Measurements from ENCODE around the gene ST3GAL2.
"Not testable (repeated sequence)": the region's sequence is repeated elsewhere in the genome, so short reads cannot be mapped to it uniquely, and the experiment has no call there.

Gene ST3GAL2

DNA sequence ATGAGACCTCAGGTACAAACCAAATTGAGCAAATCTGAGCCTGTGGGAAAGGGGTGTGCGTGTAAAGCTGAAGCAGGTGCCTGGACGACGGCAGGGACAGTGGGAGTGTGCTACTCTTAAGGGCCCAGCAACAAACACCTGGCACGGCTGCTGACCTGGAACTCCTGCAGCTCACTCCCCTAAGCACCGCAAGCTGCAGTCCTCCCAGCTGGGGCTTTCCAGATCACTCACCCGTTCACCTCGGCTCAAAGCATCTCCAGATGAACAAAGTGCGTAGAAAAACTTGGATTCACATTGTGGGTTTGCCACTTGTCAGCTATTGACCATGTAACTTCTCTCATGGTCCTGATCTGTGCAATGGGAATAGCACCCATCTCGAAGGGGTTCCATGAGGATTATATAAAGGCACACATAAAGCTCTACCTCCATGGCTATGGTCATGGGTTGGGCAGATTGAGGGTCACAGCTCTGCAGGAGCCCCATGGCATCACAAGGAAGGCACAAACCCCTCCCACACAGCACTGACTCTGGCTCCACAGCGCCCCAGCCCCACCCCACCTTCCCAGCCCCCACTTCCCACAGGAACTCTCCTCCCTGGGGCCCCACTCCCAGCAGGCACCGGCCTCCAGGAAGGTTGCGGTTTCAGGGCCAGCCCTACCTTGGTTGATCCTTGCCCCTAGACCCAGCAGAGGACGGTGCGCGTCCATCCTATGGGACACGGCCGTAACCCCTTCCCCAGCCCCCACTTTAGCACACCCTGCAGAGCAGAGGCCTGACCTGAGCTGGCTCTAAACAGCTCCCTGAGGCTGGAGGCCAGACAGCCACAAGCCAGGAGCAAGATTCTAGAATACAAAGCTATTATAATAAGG, 21.9 kb downstream of the ST3GAL2 start:
- no peak for DNase-seq

DNA sequence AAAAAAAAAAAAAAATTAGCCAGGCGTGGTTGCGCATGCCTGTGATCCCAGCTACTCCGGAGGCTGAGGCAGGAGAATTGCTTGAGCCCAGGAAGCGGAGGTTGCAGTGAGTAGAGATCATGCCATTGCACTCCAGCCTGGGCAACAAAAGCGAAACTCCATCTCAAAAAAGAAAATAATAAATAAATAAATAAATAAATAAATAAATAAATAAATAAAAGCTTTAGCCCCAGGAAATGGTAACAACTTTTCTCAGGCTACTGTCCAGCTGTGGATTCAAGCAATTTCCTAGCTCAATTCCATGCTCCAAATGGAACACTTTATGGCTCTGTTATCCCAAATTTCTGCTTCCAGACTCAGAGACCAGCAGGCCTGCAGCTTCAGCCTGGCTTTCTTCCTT, 25.3 kb downstream of the ST3GAL2 start:
- not testable (repeated sequence) for DNase-seq

DNA sequence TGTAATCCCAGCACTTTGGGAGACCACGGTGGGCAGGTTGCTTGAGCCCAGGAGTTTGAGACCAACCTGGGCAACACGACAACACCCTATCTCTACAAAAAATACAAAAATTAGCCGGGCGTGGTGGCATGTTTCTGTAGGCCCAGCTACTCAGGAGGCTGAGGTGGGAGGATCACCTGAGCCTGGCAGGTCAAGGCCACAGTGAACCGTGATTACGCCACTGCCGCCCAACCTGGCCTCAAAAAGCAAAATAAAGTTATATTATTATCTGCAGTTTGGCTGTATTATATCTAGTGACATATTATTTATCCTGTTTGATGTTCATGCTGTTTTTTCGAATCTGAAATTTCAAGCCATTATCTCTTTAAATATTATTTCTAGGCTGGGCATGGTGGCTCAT, 26.5 kb downstream of the ST3GAL2 start:
- DNase-seq = no peak

DNA sequence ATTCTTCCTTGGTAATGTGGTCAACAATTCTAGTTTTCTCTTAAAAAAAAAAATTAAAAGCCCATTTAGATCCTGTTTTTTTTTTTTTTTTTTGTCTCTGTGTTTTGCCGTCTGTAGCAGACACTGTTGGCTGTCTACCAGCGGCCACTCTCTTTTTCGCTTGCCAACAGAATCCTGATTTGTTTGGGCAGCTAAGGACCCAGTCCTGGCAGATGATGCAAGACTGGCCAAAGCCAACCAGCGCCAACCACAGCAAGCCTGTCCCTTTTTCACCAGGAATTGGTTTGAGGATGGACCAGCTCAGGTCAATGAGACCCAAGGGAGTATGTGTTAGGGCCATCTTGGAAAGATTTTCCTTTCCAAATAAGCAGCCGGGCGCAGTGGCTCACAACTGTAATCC, 28.2 kb downstream of the ST3GAL2 start:
- no peak for DNase-seq

DNA sequence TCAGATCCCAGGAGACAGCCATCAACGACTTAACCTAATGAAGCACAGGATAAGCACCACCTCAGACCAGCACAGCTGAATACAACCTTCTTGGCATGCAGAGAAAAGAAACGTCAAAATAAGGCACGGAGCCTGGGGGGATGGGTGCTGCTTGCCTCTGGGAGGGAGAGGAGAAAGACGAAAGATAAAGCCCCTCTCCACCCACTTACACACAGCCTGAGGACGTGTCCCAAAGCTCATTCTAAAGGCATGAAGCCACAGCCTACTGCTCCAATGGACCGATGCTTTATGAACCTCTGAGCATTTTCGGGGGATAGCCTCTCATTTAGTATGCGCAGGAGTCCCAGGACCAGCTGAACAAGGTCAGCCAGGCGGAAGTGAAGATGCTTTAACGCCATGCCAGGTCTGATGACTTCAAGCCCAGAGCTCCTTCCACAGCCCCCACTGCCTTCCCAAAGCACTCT, 31.1 kb downstream of the ST3GAL2 start:
- no peak for DNase-seq

DNA sequence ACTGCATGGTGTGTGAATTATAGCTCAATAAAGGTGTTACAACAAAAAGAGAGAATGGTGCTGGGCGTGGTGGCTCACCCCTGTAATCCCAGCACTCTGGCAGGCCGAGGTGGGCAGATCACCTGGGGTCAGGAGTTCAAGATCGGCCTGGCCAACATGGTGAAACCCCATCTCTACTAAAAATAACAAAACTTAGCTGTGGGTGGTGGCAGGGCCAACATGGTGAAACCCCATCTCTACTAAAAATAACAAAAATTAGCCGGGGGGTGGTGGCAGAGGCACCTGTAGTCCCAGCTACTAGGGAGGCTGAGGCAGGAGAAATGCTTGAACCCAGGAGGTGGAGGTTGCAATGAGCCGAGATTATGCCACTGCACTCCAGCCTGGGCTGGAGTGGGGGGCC, 32.8 kb downstream of the ST3GAL2 start:
- not testable (repeated sequence) for DNase-seq

DNA sequence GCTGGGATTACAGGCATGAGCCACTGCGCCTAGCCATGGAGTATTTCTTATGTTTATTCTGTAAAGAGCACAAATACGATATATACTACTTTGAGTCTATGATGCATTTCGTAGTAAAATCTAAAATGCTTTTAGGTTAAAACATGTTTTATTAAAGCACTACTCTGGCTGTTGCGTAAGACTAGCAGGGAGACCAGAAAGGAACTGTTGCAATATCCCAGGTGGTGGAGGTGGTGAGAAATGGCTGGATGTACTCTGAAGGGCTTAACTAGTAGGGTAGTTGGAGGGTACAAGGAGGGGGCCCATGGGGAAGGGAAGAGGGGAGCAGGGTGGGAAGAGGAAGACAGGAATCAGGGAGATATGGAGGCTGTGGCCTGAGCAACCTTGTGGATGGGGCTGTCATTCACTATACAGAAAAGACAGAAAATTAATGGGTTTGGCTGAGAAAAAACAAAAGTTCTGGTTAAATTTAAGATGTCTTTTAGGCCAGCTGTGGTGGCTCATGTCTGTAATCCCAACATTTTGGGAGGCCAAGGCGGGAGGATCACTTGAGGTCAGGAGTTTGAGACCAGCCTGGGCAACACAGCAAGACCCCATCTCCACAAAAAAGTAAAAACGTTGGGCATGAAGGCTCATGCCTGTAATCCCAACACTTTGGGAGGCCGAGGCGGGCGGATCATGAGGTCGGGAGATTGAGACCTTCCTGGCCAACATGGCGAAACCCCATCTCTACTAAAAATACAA, 35.8 kb downstream of the ST3GAL2 start:
- DNase-seq = no peak

DNA sequence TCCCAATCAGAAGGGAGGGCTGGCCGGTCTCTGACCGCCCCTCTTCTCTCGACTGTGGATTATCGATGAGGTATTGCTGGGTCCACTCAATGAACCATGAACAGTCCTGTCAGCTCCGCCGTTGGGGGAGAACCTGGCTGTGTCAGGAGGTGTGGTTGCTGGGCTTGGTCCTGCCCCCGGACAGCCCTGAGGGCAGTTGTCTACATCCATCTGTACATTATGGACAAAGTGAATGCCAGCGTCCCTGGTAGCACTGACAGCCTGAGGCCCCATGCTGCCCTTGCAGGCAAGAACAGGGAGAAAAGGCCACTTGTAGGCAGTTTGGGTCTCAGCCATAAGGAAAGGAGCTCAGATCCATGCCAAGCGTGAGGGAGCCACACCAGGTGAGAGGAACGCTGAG, 38.9 kb downstream of the ST3GAL2 start:
- no peak for DNase-seq

DNA sequence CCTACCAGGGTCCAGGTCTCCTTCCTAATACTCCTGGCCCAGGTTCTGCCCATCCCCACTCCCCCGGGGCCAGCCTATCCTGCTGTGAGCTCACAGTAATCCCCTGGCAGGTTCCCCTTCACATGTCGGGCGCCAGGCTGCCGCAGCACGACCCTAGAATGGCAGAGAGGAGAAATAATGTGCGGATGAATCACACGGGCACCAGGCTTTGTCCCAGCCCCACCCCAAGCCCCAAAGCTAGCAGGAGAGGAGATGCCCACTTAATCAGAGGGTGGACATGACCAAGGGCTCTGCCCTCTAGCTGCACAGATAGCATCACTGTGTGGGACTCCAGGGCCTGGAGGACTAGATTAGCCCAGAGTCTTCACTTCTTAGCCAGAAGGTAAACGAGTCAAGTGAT, 39.5 kb downstream of the ST3GAL2 start:
- DNase-seq = no peak

DNA sequence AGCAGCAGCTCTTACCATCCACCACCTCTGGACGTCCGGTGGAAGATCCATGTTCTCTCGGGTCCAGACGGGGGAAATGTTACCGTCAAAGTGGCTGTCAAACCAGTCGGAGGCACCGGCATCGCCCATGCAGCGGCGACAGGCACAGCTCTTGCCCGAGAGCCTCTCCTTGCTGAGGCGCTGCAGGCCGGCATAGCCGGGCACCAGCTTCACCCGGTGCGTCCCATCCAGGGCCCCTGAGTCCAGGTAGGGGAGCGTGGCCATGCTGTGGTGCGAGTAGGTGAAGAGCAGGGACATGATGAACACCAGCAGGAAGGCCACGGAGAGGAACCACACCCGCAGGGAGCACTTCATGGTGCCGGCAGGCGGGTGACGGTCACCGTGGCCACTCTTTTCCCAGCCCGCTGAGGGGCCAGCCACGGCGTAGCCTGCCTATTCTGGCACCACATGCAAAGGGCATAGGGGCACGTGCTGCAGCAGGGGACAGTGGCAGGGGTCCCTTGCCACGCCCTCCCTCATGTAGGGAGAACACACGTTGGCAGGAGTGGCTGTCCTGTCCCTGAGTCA, 40.6 kb downstream of the ST3GAL2 start:
- DNase-seq = no peak

DNA sequence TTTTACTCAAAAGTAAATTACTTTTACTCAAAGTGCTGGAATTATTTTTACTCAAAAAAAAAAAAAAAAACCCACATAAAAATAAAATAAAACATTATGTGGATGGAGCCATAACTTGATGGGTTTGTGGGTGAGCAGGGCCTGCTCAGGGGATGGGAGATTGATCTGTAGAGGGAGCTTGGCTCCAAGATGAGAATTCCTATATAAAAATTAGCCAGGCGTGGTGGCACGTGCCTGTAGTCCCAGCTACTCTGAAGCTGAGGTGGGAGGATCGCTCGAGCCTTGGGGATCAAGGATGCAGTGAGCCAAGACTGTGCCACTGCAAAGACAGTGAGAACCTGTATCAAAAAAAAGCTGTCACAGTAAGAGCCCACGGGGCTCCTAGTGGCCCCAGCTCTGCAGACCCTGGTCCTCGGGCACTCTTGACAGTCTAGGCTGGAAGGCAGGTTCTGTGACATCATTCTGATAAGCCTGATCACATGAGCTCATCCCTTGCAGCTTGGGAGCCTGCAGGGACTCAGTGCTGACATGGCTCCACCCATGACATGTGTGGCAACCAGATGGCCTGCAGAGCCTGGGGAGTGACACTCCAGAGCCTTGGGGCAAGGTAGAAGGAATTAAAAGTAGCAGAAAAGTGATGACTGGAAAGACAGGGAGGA, 42.5 kb downstream of the ST3GAL2 start:
- DNase-seq = no peak

DNA sequence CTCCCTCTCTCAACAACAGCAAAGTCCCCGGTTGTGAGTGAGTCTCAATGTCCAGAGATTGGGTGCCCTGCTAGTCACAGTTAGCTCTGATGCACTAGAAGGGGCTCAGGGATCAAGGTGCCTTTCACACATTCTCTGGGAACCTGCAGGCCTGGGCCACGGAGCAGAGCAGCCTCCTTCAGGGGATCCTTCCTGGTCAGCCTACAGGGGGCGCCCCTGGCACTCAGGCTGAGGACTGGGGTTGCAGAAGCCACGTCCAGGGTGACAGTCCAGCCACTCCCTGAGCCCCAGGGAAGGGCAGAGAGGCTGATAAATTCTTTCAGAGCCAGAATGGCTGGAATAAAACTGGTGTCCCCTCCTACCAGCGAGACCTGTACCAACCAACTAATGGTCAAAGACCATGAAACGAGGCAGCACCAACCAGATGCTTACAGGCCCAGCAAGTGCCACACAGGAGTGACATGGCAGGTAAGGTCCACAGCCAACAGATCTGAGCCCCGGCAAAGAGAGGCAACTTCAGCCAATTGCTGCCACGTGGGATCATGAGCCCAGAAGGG, 43.5 kb downstream of the ST3GAL2 start:
- DNase-seq = peak; percentile 4

DNA sequence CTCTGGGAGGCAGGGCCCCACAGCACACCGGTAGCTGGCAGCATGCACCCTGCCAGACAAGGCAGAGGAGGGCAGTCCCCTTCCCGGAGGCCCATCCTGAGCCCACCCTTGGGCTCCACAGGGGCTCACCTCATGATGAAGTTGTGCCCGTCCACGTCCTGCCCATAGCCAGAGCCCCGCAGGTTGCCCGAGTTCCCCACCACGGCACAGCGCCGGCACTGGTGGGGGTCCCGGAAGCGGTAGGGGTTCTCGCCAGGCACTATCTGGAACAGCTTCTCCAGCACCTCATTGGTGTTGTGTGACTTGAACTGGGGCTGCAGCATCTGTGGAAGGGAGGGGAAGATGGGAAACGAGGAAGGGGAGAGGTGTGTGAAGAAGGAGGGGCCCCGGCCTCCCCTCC, 44.0 kb downstream of the ST3GAL2 start:
- DNase-seq = no peak

DNA sequence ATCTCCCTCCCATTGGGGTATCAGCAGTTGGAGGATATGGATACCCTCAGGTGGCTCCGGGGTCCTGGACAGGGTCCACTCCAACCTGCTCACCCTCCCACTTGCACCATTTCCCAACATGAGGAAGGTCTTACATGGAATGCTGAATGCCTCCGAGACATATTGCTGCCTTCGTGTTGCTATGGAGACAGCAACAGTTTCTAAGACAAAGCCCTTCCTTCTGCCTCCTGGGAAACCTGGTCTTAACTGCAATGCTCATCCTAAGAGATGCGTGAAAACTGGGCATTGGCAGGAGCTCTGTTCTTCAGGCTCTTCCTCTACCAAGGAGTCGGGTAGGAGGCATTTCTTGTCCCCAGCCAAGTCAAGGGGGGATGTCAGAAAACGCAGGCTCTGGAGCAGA, 45.2 kb downstream of the ST3GAL2 start:
- no peak for DNase-seq

DNA sequence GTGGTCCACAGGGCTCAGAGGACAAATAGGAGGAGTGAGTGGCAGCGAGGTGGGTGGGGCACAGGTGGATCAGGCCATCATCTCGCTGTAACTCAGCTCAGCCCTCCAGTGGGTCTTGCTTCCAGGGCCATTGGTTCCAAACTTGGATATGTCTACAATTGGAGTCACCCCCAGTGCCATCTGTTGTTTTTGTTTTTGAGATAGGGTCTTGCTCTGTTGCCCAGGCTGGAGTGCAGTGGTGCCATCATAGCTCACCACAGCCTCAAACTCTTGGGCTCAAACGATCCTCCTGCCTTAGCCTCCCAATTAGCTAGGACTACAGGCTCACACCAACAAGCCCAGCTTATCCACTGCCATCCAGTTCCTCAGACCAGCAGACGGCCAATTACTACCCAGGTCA, 46.3 kb downstream of the ST3GAL2 start:
- DNase-seq = no peak

DNA sequence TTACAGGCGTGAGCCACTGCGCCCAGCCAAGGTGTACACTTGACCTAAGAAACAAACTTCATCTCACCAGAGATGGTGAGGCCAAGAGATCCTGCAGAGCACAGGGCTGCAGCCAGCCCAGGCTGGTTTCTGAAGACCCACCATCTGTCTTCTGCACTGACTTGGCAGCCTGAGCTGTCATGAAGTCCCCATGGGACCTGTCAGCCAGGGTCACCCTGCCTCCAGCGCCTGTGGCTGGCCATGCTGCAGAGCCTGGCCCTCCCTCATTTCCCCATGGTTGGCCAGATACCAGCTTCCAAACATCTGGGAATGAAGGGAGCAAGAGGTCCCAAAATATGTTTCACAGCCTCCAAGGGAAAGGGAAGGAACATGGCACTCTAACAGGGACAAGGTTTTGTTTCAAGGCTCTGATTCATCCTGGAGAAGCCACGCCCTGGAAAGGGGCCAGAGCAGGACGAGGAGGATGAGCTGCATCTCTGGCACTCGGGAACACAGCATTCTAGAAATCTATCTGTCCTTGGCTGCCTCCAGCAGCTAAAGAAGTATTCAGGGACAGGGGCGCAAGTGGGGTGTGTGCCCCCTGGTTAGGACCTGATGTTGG, 46.9 kb downstream of the ST3GAL2 start:
- DNase-seq = no peak

DNA sequence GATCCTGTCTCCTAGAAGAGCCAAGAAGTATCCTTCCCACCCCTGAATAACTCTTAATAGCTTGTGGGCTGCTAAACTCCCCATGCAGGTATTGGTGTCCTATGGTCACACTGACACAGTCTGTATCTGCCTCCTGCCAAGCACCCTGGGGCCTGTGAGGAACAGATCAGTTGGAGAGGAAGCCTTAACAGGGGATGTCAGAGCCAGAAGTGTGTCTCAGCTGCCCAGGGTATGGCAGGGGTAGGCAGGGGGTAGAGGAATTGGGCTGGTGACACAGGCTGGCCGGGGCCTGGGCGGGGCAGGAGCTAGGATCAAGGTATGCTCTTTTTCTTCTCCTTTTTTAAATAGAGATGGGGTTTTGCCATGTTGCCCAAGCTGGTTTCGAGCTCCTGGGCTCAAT, 47.5 kb downstream of the ST3GAL2 start:
- no peak for DNase-seq

DNA sequence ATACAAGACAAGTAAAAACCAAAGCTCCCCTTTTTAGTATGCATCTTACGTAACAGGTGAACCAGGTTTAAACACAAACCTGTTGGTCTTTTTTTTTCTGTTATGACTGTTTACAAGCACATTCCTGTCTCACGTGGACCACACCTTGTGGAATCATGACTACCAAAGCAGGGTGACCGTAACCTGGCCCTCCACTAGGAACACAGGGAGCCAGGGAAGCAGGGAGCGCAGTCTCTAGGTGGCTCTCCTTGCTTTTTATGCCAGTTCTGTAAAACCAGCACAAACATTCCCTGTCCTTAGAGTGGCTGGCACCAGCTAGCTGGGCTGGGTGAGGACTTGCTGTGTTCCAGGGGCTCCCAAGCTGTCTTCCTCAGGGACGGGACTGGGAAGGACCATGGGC, 48.1 kb downstream of the ST3GAL2 start:
- no peak for DNase-seq

DNA sequence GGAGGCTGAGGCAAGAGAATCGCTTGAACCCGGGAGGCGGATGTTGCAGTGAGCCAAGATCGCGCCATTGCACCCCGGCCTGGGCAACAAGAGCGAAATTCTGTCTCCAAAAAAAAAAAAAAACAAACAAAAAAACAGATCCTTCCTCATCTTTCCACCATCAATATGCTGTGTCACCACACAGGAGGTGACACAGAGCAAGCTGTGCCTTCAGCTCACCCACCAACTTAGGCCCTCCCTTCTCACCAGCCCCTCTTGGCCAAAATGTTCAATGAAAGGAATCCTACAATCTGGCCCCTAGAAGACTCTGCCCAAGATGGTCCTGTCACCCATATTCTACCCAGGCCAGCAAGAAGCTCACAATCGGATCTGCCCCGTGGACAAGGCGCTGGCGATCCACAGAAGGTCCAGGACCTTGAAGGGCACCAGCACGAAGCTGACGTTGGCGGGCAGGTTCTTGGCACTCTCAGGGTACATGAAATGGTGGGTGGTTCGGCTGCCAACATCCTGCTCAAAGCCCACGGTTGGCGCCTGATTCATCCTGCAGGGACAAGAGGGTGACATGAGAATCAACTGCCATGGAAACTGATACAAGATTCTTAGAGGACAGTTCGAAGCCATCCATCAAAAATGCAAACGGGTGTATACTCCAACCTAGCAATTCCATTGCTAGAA, 50.8 kb downstream of the ST3GAL2 start:
- DNase-seq = no peak

DNA sequence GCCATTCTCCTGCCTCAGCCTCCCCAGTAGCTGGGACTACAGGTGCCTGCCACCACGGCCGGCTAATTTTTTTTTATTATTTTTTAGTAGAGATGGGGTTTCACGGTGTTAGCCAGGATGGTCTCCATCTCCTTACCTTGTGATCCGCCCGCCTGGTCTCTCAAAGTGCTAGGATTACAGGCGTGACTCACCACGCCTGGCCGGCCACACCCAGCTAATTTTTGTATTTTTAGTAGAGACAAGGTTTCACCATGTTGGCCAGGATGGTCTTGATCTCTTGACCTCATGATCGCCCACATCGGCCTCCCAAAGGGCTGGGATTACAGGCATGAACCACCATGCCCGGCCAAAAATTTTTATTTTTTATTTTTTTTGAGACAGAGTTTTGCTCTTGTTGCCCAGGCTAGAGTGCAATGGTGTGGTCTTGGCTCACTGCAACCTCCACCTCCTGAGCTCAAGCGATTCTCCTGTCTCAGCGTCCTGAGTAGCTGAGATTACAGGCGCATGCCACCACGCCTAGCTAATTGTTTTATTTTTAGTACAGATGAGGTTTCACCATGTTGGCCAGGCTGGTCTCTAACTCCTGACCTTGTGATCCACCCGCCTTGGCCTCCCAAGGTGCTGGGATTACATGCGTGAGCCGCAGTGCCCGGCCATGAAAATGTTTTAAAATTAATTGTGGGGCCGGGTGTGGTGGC, 52.5 kb downstream of the ST3GAL2 start:
- not testable (repeated sequence) for DNase-seq

DNA sequence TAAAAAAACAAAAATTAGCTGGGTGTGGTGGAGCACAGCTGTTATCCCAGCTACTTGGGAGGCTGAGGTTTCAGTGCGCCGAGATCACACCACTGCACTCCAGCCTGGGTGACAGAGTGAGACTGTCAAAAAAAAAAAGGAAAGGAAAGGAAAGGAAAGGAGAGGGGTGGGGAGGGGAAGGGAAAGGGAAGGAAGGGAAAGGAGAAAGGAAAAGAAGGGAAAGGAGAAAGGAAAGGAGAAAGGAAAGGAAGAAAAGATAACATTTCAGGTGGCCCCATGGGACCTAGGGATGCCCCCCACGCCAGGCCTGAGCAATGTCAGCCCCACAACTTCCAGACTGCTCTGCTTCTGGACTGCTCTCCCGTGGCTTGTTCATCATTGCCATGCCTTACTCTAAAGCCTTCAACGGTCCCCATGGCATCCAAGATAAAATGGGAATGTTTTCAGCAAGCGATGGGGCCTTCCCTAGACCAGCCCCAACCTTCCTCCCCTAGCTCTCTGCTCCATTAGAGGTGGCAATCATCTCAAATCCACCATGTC, 55.4 kb downstream of the ST3GAL2 start:
- DNase-seq = no peak

All from COR-L47 (cell line).